GM12874 (cell line): Measurements from ENCODE around the gene HYAL4.

Experiments
- CTCF ChIP-seq: IDR thresholded peaks from 2 replicates; pipeline ENCODE4 v1.5.1; 2011; ENCODE audit warnings: low read depth, mild to moderate bottlenecking, control low read depth, low read length, moderate library complexity; ENCODE audit not compliant: insufficient read depth

The HYAL4 gene

DNA sequence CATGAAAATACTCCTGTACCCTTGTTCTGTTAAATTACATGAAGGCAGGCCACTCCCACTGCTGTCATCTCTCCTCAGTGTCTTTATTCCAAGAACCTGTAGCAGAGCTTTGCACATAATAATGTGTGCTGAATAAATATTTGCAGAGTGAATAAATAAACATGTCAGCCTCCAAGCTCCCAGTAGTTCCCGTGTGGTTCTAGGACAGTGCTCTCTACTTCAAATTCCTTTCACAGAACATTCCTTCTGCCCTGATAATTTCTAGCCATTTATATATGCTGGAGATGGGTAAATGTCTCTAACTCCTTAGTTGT is 20.3 kb upstream of the HYAL4 start:
- no peak for TF ChIP-seq CTCF

- TF ChIP-seq CTCF, result no peak
Observed at GRCh38 chr7:123828805-123829204, 16.2 kb upstream of the HYAL4 start.

GRCh38 chr7:123836656-123837055 is 8.3 kb upstream of the HYAL4 start:
- no peak for TF ChIP-seq CTCF

- TF ChIP-seq CTCF, result no peak
Observed at GRCh38 chr7:123845823-123846216, 851 bp downstream of the HYAL4 start.

DNA sequence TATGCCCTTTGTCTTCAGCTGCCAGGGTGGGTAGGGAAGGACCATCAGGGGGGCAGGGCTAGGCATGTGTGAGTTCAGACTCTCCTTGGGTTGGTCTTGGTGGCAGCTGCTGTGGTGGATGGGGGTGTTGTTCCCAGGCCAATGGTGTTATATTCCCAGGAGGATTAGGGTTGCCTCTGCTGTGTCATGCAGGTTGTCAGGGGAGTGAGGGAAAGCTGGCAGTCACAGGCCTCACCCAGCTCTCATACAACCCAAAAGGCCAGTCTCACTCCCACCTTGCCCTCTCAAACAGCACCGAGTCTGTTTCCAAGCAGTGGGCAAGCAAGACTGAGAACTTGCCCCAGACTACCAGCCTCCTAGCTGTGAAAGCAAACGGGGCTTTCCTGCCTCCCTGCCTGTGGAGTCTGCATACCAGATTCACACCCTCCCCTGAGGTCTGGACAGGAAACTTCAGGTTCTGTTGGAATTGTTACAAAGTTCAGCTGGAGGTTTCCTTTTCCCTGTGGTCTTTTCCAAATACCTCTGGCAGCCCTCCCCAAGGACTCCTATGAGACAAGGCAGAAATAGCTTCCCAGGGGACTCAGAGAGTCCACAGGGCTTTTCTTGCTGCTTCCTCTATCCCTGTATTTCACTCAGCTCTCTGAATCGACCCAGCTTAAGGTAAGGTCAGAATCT is 1.4 kb downstream of the HYAL4 start:
- no peak for TF ChIP-seq CTCF

DNA sequence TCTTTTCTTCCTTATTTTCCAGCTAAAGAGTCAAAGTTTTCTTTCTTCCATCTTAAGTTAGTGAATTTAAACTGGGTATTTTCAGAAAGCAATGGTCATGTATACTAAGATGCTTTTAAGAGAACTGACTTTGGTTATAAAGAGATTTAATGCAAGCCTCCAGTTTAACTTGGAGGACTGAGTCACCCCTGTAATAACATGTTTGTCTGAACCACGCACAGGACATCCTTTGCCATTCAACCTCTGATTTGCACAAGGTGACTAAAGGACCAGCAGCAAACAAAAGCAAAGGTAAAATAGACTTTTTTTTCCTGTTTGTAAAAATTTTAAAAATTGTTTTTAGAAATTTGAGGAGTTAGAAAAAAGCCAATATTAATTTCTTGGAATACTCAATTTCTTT is 2.9 kb downstream of the HYAL4 start:
- no peak for TF ChIP-seq CTCF

GRCh38 chr7:123849855-123850254 is 4.9 kb downstream of the HYAL4 start:
- no peak for TF ChIP-seq CTCF
